HG03469 (cell line): Measurements from ENCODE around the gene AKAP6.

ENCODE experiments used
- ATAC-seq: cut with Tn5 transposase; IDR thresholded peaks from one replicate; pipeline ENCODE4 v1.9.1; 2021; ENCODE audit warnings: mild to moderate bottlenecking, moderate library complexity, moderate number of reproducible peaks; ENCODE audit not compliant: unreplicated experiment

AKAP6 gene

GRCh38 chr14:32607399-32607798 lies 278.3 kb downstream of the AKAP6 start:
- no peak for ATAC-seq

GRCh38 chr14:32608857-32609256 lies 279.8 kb downstream of the AKAP6 start:
- ATAC-seq, result no peak

GRCh38 chr14:32609388-32609787 lies 280.3 kb downstream of the AKAP6 start:
- ATAC-seq, result no peak

- no peak for ATAC-seq
These were observed 282.7 kb downstream of the AKAP6 start for GRCh38 chr14:32611752-32612151.

- ATAC-seq, result no peak
These were observed 289.9 kb downstream of the AKAP6 start for GRCh38 chr14:32618991-32619390.

- no peak for ATAC-seq
These were observed 291.2 kb downstream of the AKAP6 start for GRCh38 chr14:32620303-32620702.

- ATAC-seq, result no peak
These were observed 291.6 kb downstream of the AKAP6 start for GRCh38 chr14:32620724-32621123.

- ATAC-seq, result no peak
These were observed 292.5 kb downstream of the AKAP6 start for GRCh38 chr14:32621585-32621984.

GRCh38 chr14:32622742-32623141 lies 293.6 kb downstream of the AKAP6 start:
- no peak for ATAC-seq

- ATAC-seq, result no peak
These were observed 294.4 kb downstream of the AKAP6 start for GRCh38 chr14:32623300-32624093.

- no peak for ATAC-seq
These were observed 296.1 kb downstream of the AKAP6 start for GRCh38 chr14:32625211-32625610.

GRCh38 chr14:32627545-32628298 lies 298.6 kb downstream of the AKAP6 start:
- ATAC-seq, result no peak

GRCh38 chr14:32629236-32629635 lies 300.1 kb downstream of the AKAP6 start:
- no peak for ATAC-seq

GRCh38 chr14:32630701-32631100 lies 301.6 kb downstream of the AKAP6 start:
- no peak for ATAC-seq

- no peak for ATAC-seq
These were observed 304.2 kb downstream of the AKAP6 start for GRCh38 chr14:32633224-32633859.

GRCh38 chr14:32633930-32634329 lies 304.8 kb downstream of the AKAP6 start:
- ATAC-seq, result no peak

- ATAC-seq, result no peak
These were observed 306.1 kb downstream of the AKAP6 start for GRCh38 chr14:32635061-32635719.

GRCh38 chr14:32637582-32637981 lies 308.5 kb downstream of the AKAP6 start:
- ATAC-seq, result no peak

GRCh38 chr14:32639208-32639607 lies 310.1 kb downstream of the AKAP6 start:
- ATAC-seq, result no peak

GRCh38 chr14:32645551-32645950 lies 316.5 kb downstream of the AKAP6 start:
- ATAC-seq, result no peak

GRCh38 chr14:32648434-32648833 lies 319.3 kb downstream of the AKAP6 start:
- ATAC-seq, result no peak
